Osteoblast (primary cell): ENCODE results near the gene MYLK. TPM values are rescaled to one million over a fixed set of nuclear protein-coding genes. Genes with fewer than 3 reads are reported as not detected.

Source experiments
- DNase-seq: peaks from one replicate; pipeline ENCODE4 v3.0.0; 2011; ENCODE audit warnings: low spot score, mixed read lengths; ENCODE audit not compliant: insufficient read length; ENCODE audit errors: missing footprints
- H2AFZ ChIP-seq: 2 replicates; pipeline ENCODE4 v1.6.0; 2011; ENCODE audit warnings: mild to moderate bottlenecking, low read length
- H3K27ac ChIP-seq: 2 replicates; pipeline ENCODE4 v1.5.1; 2011; ENCODE audit warnings: mild to moderate bottlenecking, low read depth, low read length, moderate library complexity
- H3K27me3 ChIP-seq: 2 replicates; pipeline ENCODE4 v1.6.0; 2012; ENCODE audit warnings: mild to moderate bottlenecking, control low read depth, inconsistent platforms, low read length, moderate library complexity; ENCODE audit not compliant: insufficient read depth
- H3K36me3 ChIP-seq: 2 replicates; pipeline ENCODE4 v1.5.1; 2011; ENCODE audit warnings: mild to moderate bottlenecking, low read length, control low read depth, moderate library complexity; ENCODE audit not compliant: insufficient read depth
- H3K4me1 ChIP-seq: 2 replicates; pipeline ENCODE4 v1.5.1; 2011; ENCODE audit warnings: mild to moderate bottlenecking, low read length, control low read depth, moderate library complexity; ENCODE audit not compliant: insufficient read depth
- H3K4me2 ChIP-seq: 2 replicates; pipeline ENCODE4 v1.6.0; 2011; ENCODE audit warnings: mild to moderate bottlenecking, low read length; ENCODE audit not compliant: insufficient read depth
- H3K4me3 ChIP-seq: fragments of 200-600 bp; sonication (generic); 3 replicates; pipeline ENCODE4 v1.5.1; 2012; ENCODE audit warnings: mild to moderate bottlenecking, low read length, inconsistent platforms; ENCODE audit not compliant: insufficient read depth
- H3K79me2 ChIP-seq: 2 replicates; pipeline ENCODE4 v1.6.0; 2012; ENCODE audit warnings: mild to moderate bottlenecking, low read length, control low read depth, inconsistent platforms; ENCODE audit not compliant: insufficient read depth
- H3K9me3 ChIP-seq: 2 replicates; pipeline ENCODE4 v1.5.1; 2011; ENCODE audit warnings: low read depth, low read length, control low read depth
- H4K20me1 ChIP-seq: 2 replicates; pipeline ENCODE4 v1.6.0; 2012; ENCODE audit warnings: mild to moderate bottlenecking, low read length, control low read depth; ENCODE audit not compliant: insufficient read depth
- total RNA-seq: library from RNA; depleted of rRNA; stranded (reverse); fragments of >200 nt; gene quantifications from 2 replicates; pipeline ENCODE4 v1.2.3, GENCODE V29; 2012
- TF ChIP-seq, protein P1 (sequence below): IDR thresholded peaks from 2 replicates; pipeline ENCODE4 v1.5.1; 2011; ENCODE audit warnings: mild to moderate bottlenecking, low read depth, low read length, moderate library complexity; ENCODE audit errors: extremely low read depth

The MYLK gene
- 232 and 268 TPM in 2 replicates for total RNA-seq

DNA sequence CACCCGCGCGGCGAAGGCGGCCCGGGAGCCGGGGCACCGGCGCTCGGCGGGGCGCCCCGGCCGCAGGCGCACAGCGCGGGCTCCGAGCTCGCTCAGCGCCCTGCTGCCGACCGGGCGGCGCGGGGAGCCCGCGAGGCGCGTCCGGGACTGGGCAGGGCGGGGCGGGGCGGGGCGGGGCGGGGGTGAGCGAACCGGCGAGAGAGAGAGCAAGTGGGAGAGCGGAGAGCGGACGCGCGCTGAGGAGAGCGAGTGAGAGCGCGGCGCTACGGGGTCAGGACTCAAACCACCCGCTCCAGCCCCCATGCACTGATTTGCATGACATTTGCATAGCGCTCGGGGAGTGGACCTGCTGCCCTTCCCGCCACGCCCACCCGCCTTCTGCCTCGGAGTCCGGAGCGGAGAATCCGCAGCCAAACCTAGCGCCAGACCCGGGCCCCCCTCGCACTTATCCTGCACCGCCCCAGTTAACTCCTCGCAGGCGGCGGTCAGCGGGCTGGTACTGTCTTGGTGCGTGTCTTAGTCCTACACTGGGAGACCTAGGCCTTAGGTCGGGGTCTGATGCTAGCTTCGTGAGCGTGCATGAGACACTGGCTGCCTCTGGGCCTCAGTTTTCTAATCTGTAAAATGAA is at the start of gene MYLK:
Gene MYLK (minus strand): TSS at position 130 of the 629 bp plus-strand sequence. CDS start 90,491 bp downstream, outside the sequence.
- Histone ChIP-seq H3K27me3 (no peaks in the 10 kb centered on the region), H3K27ac (no peak within 1 kb of the TSS), H3K4me2 (peak within 1 kb of the TSS; percentile 87), H3K9me3 (no peaks in the 10 kb centered on the region), H3K36me3 (peaks cover 2% of the 10 kb centered on the region), H3K4me3 (peak within 1 kb of the TSS; percentile 81), H3K79me2 (peaks cover 44% of the 10 kb centered on the region), H3K4me1 (peaks cover 25% of the 10 kb centered on the region), H4K20me1 (peaks cover 14% of the 10 kb centered on the region), H2AFZ (peak within 1 kb of the TSS; percentile 90)
- TF ChIP-seq, protein P1, sequence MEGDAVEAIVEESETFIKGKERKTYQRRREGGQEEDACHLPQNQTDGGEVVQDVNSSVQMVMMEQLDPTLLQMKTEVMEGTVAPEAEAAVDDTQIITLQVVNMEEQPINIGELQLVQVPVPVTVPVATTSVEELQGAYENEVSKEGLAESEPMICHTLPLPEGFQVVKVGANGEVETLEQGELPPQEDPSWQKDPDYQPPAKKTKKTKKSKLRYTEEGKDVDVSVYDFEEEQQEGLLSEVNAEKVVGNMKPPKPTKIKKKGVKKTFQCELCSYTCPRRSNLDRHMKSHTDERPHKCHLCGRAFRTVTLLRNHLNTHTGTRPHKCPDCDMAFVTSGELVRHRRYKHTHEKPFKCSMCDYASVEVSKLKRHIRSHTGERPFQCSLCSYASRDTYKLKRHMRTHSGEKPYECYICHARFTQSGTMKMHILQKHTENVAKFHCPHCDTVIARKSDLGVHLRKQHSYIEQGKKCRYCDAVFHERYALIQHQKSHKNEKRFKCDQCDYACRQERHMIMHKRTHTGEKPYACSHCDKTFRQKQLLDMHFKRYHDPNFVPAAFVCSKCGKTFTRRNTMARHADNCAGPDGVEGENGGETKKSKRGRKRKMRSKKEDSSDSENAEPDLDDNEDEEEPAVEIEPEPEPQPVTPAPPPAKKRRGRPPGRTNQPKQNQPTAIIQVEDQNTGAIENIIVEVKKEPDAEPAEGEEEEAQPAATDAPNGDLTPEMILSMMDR, result no peak
- peak; percentile 96 for DNase-seq

GRCh38 chr3:123930445-123930844 is 46.3 kb upstream of the MYLK start:
- no peak for DNase-seq
- H3K36me3 ChIP-seq, result peaks cover 40% of the 10 kb centered on the region

DNA sequence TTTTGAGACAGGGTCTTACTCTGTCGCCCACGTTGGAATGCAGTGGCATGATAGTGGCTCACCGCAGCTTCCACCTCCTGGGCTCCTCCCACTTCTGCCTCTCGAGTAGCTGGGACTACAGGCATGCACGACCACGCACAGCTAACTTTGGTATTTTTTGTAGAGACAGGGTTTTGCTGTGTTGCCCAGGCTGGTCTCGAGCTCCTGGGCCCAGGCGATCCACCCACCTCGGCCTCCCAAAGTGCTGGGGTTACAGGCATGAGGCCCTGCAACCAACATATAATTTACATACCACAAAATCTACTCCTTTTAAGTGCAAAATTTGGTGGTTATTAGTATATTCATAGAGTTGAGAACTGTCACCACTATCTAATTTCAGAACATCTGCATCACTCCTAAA is 45.2 kb upstream of the MYLK start:
- TF ChIP-seq, protein P1, result no peak
- peaks cover 44% of the 10 kb centered on the region for H3K36me3 ChIP-seq
- no peaks in the 10 kb centered on the region for H3K79me2 ChIP-seq
- H3K27me3 ChIP-seq, result no peaks in the 10 kb centered on the region
- H3K27ac ChIP-seq, result no peak overlapping the region
- H2AFZ ChIP-seq, result no peak overlapping the region
- DNase-seq, result no peak
- H3K4me3 ChIP-seq, result no peak overlapping the region
- H3K9me3 ChIP-seq, result no peaks in the 10 kb centered on the region
- H3K4me2 ChIP-seq, result no peak overlapping the region
- no peaks in the 10 kb centered on the region for H3K4me1 ChIP-seq
- no peaks in the 10 kb centered on the region for H4K20me1 ChIP-seq

More at GRCh38 chr3:123930445-123930844, 46.3 kb upstream of the MYLK start:
- Histone ChIP-seq H4K20me1 (no peaks in the 10 kb centered on the region), H3K4me1 (no peaks in the 10 kb centered on the region), H2AFZ (no peak overlapping the region), H3K4me3 (no peak overlapping the region), H3K27ac (no peak overlapping the region), H3K79me2 (no peaks in the 10 kb centered on the region), H3K4me2 (no peak overlapping the region), H3K27me3 (no peaks in the 10 kb centered on the region), H3K9me3 (no peaks in the 10 kb centered on the region)
- TF ChIP-seq, protein P1, result no peak

DNA sequence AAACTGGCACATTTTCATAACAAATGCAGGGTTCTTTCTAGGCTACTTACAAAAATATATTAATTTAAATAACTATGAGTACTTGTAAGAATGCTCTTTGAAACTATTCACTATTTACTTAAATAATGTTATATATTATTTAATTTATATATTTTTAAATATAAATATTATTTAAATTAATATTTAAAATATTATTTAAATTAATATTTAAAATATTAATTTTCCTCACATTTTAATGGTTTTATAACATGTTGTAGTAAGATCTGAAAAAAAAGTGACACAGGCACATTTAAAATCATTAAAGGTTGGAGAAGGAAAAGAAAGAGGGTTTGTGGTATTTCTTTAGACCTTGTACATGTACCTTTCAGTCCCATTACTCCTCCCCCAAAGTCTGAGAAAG is 42.3 kb upstream of the MYLK start:
- H3K79me2 ChIP-seq, result no peaks in the 10 kb centered on the region
- H3K9me3 ChIP-seq, result no peaks in the 10 kb centered on the region
- H3K4me1 ChIP-seq, result no peaks in the 10 kb centered on the region
- H4K20me1 ChIP-seq, result no peaks in the 10 kb centered on the region
- no peak overlapping the region for H3K27ac ChIP-seq
- peaks cover 44% of the 10 kb centered on the region for H3K36me3 ChIP-seq
- no peak overlapping the region for H2AFZ ChIP-seq
- H3K27me3 ChIP-seq, result no peaks in the 10 kb centered on the region
- H3K4me3 ChIP-seq, result no peak overlapping the region
- TF ChIP-seq, protein P1, result no peak
- H3K4me2 ChIP-seq, result no peak overlapping the region
- DNase-seq, result no peak
